PC-3 (cell line): ENCODE results near the gene STX8.

ENCODE experiments used
- CTCF ChIP-seq: fragments of 300-600 bp; sonication (generic); conservative IDR thresholded peaks from 2 replicates; pipeline ENCODE4 v1.5.1; 2017; ENCODE audit warnings: antibody characterized with exemption, low read depth, mild to moderate bottlenecking, low read length
- EZH2 ChIP-seq: fragments of 300-600 bp; sonication (generic); IDR thresholded peaks from one replicate; pipeline ENCODE4 v1.6.1; 2017; ENCODE audit warnings: antibody characterized with exemption, mild to moderate bottlenecking, low read length; ENCODE audit not compliant: unreplicated experiment
- EZH2phosphoT487 ChIP-seq: fragments of 300-600 bp; sonication (generic); IDR thresholded peaks from 2 replicates; pipeline ENCODE4 v1.6.1; 2018; ENCODE audit warnings: mild to moderate bottlenecking, antibody characterized with exemption, low read length, borderline replicate concordance

- TF ChIP-seq CTCF: no peak
- no peak for TF ChIP-seq EZH2
- no peak for TF ChIP-seq EZH2phosphoT487
These were observed 306.1 kb downstream of the STX8 start for GRCh38 chr17:9269350-9270035.
